Measurements from ENCODE around the gene TLDC2.
"Not testable (repeated sequence)": the region's sequence is repeated elsewhere in the genome, so short reads cannot be mapped to it uniquely, and the experiment has no call there.

The TLDC2 gene

GRCh38 chr20:36916199-36916598 is 40.3 kb downstream of the TLDC2 start:
- no peak for DNase-seq

DNA sequence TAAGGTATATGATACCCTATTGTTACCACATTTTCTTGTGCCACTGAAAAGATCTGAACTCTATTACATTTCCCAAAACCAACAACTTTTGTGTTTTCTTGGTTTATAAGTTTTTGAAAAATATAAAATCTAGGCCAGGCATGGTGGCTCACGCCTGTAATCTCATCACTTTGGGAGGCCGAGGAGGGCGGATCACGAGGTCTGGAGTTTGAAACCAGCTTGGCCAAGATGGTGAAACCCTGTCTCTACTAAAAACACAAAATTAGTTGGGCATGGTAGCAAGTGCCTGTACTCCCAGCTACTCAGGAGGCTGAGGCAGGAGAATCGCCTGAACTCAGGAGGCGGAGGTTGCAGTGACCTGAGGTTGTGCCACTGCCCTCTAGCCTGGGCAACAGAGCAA is 41.3 kb downstream of the TLDC2 start:
- DNase-seq = no peak

- DNase-seq = no peak
These were observed 42.0 kb downstream of the TLDC2 start for GRCh38 chr20:36917943-36918342.

DNA sequence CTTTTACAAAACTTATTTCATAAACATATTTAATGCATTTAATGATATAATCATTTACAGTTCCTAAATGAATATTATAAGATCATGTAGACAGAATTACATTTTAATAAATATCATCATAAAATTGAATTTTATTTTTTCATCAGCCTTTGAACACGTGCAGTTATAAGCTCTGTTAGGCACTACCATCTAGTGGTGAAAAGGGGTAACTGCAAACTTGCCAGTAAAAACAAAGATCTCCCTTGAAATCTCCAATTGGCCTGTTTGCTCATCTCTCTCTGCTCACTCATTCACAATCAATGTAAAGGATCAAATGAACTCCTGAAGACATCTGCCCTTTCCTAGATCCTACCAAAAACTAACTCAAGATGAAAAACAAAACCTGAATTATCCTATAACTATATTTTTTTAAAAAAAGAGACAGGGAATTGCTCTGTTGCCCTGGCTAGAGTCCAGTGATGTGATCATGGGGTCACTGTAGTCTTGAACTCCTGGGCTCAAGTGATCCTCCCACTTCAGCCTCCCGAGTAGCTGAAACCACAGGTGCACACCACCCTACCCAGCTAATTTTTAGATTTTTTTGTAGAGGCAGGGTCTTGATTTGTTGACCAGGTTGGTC is 43.9 kb downstream of the TLDC2 start:
- peak; percentile 29 for DNase-seq

DNA sequence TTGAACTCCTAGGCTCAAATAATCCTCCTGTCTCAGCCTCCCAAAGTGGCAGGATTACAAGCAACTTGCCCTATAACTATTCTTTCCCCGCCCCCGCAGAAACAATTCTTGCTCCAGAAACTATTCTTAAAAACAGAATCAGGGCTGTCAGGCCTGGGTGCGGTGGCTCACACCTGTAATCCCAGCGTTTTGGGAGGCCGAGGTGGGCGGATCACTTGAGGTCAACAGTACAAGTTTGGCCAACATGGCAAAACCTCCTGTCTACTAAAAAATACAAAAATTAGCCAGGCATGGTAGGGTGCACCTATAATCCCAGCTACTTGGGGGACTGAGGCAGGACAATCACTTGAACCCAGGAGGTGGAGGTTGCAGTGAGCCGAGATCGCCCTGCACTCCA is 44.4 kb downstream of the TLDC2 start:
- DNase-seq = no peak

- DNase-seq = no peak
These were observed 48.5 kb downstream of the TLDC2 start for GRCh38 chr20:36924167-36925045.

GRCh38 chr20:36925234-36925633 is 49.3 kb downstream of the TLDC2 start:
- no peak for DNase-seq

GRCh38 chr20:36926653-36927200 is 50.8 kb downstream of the TLDC2 start:
- no peak for DNase-seq

DNA sequence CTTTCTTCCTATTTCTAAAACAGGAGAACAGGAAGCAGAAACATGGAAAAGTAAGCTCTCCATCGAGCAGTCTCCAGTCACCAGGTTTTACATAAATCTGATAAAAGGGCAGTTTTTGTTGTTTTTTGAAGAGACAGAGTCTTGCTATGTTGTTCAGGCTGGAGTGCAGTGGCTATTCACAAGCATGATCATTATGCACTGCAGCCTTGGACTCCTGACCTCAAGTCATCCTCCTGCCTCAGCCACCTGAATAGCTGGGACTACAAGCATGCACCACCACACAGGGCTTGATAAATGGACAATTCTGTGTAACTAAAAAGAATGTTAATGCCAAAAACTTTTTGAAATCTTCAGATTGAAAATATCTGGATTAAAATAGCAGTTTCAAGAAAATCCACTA is 51.8 kb downstream of the TLDC2 start:
- no peak for DNase-seq

- no peak for DNase-seq
These were observed 53.4 kb downstream of the TLDC2 start for GRCh38 chr20:36929290-36929689.

- DNase-seq = no peak
These were observed 53.8 kb downstream of the TLDC2 start for GRCh38 chr20:36929691-36930090.

DNA sequence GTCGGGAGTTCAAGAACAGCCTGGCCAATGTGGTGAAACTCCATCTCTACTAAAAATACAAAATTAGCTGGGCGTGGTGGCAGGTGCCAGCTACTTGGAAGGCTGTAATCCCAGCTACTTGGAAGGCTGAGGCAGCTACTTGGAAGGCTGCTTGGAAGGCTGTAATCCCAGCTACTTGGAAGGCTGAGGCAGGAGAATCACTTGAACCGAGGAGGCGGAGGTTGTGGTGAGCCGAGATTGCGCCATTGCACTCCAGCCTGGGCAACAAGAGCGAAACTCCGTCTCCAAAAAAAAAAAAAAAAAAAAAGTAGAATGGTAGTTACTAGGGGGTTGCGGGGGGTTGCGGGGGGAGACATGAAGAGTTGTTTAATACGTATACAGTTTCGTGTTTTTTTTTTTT is 56.1 kb downstream of the TLDC2 start:
- not testable (repeated sequence) for DNase-seq

DNA sequence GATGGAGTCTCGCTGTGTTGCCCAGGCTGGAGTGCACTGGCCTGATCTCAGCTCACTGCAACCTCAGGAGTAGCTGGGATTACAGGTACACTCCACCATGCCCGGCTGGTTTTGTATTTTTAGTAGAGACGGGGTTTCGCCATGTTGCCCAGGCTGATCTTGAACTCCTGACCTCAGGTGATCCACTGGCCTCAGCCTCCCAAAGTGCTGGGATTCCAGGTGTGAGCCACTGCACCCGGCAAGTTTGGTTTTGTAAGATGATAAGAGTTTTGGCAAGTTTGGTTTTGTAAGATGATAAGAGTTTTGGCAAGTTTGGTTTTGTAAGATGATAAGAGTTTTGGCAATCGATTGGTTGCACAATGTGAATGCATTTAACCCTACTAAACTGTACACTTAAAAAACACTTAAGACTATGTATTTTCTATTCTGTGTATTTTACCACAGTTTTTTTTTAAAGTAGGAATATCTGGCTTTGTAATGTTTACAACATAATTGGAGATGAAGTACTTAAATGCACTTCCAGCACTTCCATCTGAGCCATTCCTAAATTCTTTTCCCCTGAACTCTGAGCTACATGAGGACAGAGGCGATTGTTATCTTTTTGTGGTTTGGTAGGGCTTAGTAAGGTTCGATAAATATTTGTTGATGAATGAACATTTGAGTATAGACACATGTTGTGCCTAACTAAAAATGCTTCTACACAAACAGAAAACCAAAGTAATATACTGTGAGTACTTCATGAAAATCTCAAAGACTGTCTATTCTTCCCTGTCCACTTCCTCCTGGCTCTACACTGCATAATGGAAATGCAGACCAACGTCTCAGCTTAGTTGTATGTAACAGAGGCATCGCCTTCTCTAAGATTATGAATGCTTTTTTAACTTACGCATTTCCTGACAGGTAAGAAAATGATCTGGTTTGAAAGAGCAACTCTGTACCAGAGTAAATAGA is 56.8 kb downstream of the TLDC2 start:
- no peak for DNase-seq

DNA sequence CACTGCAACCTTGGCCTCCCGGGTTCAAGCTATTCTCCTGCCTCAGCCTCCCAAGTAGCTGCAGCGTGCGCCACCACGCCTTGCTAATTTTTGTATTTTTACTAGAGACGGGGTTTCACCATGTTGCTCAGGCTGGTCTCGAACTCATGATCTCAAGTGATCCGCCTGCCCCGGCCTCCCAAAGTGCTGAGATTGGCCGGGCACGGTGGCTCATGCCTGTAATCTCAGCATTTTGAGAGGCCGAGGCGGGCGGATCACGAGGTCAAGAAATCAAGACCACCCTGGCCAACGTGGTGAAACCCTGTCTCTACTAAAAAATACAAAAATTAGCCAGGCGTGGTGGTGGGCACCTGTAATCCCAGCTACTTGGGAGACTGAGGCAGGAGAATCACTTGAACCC is 57.6 kb downstream of the TLDC2 start:
- DNase-seq = not testable (repeated sequence)

- no peak for DNase-seq
These were observed 60.4 kb downstream of the TLDC2 start for GRCh38 chr20:36936341-36936740.

DNA sequence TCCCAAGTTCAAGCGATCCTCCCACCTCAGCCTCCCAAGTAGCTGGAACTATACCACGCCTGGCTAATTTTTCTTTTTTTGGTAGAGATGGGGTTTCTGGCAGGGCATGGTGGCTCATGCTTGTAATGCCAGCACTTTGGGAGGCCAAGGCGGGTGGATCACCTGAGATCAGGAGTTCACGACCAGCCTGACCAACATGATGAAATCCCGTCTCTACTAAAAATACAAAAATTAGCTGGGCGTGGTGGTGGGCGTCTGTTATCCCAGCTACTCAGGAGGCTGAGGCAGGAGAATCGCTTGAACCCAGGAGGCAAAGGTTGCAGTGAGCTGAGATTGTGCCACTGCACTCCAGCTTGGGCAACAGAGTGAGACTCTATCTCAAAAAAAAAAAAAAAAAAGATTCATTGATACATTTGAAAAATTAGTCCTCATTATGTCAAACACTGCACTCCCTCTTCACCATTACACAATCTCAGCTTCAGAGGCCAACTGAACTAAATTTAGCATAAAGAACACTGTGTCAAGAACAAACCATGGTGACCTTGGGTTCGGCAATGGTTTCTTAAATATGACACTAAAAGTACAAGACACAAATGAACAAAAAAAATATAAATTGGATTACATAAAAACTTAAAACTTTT is 60.9 kb downstream of the TLDC2 start:
- not testable (repeated sequence) for DNase-seq

DNA sequence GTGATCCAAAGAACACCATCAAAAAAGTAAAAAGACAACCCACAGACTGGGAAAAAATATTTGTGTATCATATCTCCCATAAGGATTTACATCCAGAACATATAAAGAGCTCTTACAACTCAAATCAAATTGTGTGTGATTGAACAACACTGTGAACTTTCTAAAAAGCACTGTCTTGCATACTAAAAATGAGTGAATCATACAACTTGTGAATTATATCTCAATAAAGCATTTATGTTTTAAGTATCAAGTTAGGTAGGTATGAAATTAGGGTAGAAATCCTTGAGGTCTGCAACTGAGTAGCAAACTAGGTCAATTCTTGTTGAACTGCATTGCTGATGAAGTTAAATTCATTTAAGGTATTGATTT is 61.4 kb downstream of the TLDC2 start:
- DNase-seq = no peak

- DNase-seq = no peak
These were observed 65.5 kb downstream of the TLDC2 start for GRCh38 chr20:36941401-36941835.
